Astrocyte (in vitro differentiated cells and primary cell): ENCODE results near the gene CCDC6.

Experiments
- EZH2 ChIP-seq: IDR thresholded peaks from 2 replicates; pipeline ENCODE4 v1.6.1; 2012; ENCODE audit warnings: mild to moderate bottlenecking, low read length, inconsistent platforms; ENCODE audit not compliant: insufficient read depth
- TF ChIP-seq, protein P1 (sequence below): IDR thresholded peaks from 2 replicates; pipeline ENCODE4 v1.5.1; 2011; ENCODE audit warnings: low read depth, mild to moderate bottlenecking, inconsistent platforms, low read length, moderate library complexity; ENCODE audit not compliant: insufficient read depth

DNA sequence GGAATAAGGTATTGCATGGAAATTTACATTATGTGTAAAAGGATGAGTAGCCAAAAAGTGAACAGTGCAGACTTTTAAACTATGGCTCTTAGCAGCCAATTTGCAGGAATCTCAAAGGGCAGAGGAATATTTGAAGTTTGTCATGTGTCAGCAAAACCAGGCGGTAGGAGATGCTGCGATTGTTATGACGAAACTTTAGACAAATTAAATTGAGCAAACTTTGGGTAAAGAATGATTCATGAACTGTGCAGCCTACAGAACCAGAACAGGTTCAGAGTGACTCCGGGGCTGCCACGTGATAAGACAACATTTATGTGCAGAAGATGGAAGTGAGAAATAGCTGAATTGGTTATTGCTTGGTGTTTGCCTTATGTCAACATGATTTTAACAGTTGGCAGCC, 39.2 kb upstream of the CCDC6 start:
- TF ChIP-seq, protein P1, sequence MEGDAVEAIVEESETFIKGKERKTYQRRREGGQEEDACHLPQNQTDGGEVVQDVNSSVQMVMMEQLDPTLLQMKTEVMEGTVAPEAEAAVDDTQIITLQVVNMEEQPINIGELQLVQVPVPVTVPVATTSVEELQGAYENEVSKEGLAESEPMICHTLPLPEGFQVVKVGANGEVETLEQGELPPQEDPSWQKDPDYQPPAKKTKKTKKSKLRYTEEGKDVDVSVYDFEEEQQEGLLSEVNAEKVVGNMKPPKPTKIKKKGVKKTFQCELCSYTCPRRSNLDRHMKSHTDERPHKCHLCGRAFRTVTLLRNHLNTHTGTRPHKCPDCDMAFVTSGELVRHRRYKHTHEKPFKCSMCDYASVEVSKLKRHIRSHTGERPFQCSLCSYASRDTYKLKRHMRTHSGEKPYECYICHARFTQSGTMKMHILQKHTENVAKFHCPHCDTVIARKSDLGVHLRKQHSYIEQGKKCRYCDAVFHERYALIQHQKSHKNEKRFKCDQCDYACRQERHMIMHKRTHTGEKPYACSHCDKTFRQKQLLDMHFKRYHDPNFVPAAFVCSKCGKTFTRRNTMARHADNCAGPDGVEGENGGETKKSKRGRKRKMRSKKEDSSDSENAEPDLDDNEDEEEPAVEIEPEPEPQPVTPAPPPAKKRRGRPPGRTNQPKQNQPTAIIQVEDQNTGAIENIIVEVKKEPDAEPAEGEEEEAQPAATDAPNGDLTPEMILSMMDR, result no peak
- no peak for TF ChIP-seq EZH2
